HEK293T (cell line): ENCODE results near the gene TRPC4.

ENCODE experiments used
- CTCF ChIA-PET: fragments of 350-600 bp; formaldehyde crosslinking; extraction: SDS; loops from one replicate; lab custom pipeline; 2021; ENCODE audit warnings: antibody characterized with exemption, inconsistent platforms; lab: Yijun Ruan, JAX
- POLR2A ChIA-PET: fragments of 350-600 bp; formaldehyde crosslinking; extraction: SDS; loops from one replicate; lab custom pipeline; 2020; ENCODE audit warnings: antibody characterized with exemption, inconsistent platforms; lab: Yijun Ruan, JAX
- DNase-seq: peaks from one replicate; pipeline ENCODE4 v3.0.0; 2012; ENCODE audit warnings: mixed read lengths; ENCODE audit errors: extremely low spot score
- ARNT ChIP-seq: fragments of 450-650 bp; IDR thresholded peaks from 2 replicates; pipeline ENCODE4 v1.6.1; 2017; ENCODE audit warnings: mild to moderate bottlenecking
- BHLHE40 ChIP-seq: fragments of 450-650 bp; IDR thresholded peaks from 2 replicates; pipeline ENCODE4 v1.6.1; 2016; ENCODE audit warnings: mild to moderate bottlenecking, moderate library complexity, borderline replicate concordance
- CTBP1 ChIP-seq: fragments of 450-650 bp; IDR thresholded peaks from 2 replicates; pipeline ENCODE4 v1.6.1; 2016; ENCODE audit warnings: borderline replicate concordance
- FOXA1 ChIP-seq: fragments of 450-650 bp; IDR thresholded peaks from 2 replicates; pipeline ENCODE4 v1.6.1; 2016; ENCODE audit warnings: mild to moderate bottlenecking
- FOXK2 ChIP-seq: fragments of 450-650 bp; IDR thresholded peaks from 2 replicates; pipeline ENCODE4 v1.6.1; 2016; ENCODE audit warnings: mild to moderate bottlenecking
- FOXM1 ChIP-seq: fragments of 450-650 bp; IDR thresholded peaks from 2 replicates; pipeline ENCODE4 v1.6.1; 2017; ENCODE audit warnings: mild to moderate bottlenecking, borderline replicate concordance
- HDGF ChIP-seq: fragments of 450-650 bp; IDR thresholded peaks from 2 replicates; pipeline ENCODE4 v1.6.1; 2017; ENCODE audit warnings: antibody characterized with exemption, borderline replicate concordance
- L3MBTL2 ChIP-seq: fragments of 450-650 bp; conservative IDR thresholded peaks from 2 replicates; pipeline ENCODE4 v1.6.1; 2016; ENCODE audit warnings: mild to moderate bottlenecking
- LEF1 ChIP-seq: fragments of 450-650 bp; IDR thresholded peaks from 2 replicates; pipeline ENCODE4 v1.6.1; 2017; ENCODE audit warnings: mild to moderate bottlenecking, borderline replicate concordance
- NFRKB ChIP-seq: fragments of 450-650 bp; IDR thresholded peaks from 2 replicates; pipeline ENCODE4 v1.6.1; 2016; ENCODE audit warnings: mild to moderate bottlenecking, moderate library complexity
- SP1 ChIP-seq: fragments of 450-650 bp; IDR thresholded peaks from 2 replicates; pipeline ENCODE4 v1.6.1; 2017
- SUZ12 ChIP-seq: fragments of 450-650 bp; IDR thresholded peaks from 2 replicates; pipeline ENCODE4 v1.6.1; 2016; ENCODE audit warnings: mild to moderate bottlenecking
- TARDBP ChIP-seq: fragments of 450-650 bp; IDR thresholded peaks from 2 replicates; pipeline ENCODE4 v1.6.1; 2016
- ZNF384 ChIP-seq: fragments of 450-650 bp; IDR thresholded peaks from 2 replicates; pipeline ENCODE4 v1.6.1; 2016
- TF ChIP-seq, protein P1 (sequence below): fragments of 450-650 bp; IDR thresholded peaks from 2 replicates; pipeline ENCODE4 v1.6.1; 2016

The TRPC4 gene

DNA sequence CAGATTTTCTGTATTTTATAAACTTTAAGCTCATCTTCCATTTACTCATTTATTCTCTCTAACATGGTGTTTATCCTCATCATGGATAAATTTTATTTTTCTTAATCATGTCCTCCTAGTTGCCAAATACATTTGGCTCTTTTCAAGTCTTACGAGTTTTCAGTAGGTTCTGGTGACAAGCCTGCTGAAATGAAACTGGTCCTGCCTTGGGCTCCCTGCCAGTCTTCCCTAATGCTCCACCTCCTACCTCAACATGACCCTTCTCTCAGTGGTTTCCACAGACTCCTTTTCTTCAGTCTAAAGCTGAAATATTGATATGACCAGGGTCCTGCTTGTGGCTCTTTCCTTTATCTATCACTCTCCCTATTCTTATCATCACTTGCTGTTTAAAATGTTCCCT lies 81.2 kb downstream of the TRPC4 start:
- ChIA-PET POLR2A (no interaction called here), CTCF (no interaction called here)
- TF ChIP-seq FOXA1 (no peak), TARDBP (no peak), CTBP1 (no peak), FOXM1 (no peak), SUZ12 (no peak), SP1 (no peak), NFRKB (no peak), HDGF (no peak), BHLHE40 (no peak), ZNF384 (no peak), ARNT (no peak), FOXK2 (no peak)
- TF ChIP-seq, protein P1, sequence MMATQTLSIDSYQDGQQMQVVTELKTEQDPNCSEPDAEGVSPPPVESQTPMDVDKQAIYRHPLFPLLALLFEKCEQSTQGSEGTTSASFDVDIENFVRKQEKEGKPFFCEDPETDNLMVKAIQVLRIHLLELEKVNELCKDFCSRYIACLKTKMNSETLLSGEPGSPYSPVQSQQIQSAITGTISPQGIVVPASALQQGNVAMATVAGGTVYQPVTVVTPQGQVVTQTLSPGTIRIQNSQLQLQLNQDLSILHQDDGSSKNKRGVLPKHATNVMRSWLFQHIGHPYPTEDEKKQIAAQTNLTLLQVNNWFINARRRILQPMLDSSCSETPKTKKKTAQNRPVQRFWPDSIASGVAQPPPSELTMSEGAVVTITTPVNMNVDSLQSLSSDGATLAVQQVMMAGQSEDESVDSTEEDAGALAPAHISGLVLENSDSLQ, result no peak

DNA sequence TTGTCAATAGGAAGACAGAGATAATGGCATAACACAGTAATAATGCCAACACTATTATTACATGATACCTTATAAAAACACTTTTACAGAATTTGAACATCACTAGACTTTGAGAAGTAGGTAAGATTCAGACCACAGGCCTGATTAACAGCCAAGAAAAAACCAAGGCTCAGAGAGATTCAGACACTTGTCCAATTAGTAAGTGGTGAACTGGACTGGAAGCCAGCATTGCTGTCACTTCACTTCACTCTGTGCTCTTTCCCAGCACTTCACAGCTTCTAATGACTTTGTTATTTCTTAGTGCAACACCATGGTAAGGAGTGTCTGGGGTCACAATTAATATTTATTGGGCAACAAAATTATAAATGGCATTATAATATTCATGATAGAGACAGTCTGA lies 91.9 kb downstream of the TRPC4 start:
- DNase-seq, result no peak
- POLR2A ChIA-PET, result no interaction called here
- CTCF ChIA-PET, result no interaction called here
- TF ChIP-seq TARDBP (no peak), SP1 (no peak), BHLHE40 (no peak), HDGF (no peak)

More for the DNA sequence above, 81.2 kb downstream of the TRPC4 start:
- DNase-seq, result no peak

DNA sequence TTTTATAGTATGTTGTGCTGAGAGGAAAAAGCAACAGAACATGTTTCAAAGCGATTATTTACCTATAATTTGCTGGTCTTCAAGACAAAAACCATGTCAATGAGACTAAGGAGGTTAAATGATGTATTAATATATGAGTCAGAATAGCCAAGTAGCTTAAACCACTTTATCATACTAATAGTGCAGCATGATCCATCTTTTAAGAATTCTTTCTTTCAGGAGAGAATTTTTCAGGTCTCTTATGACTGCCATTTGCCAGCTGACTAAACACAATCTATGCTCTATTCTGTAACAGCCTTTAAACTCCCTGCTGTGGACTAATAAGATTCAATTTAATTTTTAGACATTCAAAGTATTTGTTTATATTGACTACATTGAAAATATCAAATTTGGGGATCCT lies 93.7 kb downstream of the TRPC4 start:
- ChIA-PET POLR2A (no interaction called here), CTCF (no interaction called here)
- TF ChIP-seq FOXM1 (no peak), HDGF (no peak), BHLHE40 (no peak), ARNT (no peak), LEF1 (no peak), TARDBP (no peak), SP1 (no peak)
- no peak for DNase-seq

DNA sequence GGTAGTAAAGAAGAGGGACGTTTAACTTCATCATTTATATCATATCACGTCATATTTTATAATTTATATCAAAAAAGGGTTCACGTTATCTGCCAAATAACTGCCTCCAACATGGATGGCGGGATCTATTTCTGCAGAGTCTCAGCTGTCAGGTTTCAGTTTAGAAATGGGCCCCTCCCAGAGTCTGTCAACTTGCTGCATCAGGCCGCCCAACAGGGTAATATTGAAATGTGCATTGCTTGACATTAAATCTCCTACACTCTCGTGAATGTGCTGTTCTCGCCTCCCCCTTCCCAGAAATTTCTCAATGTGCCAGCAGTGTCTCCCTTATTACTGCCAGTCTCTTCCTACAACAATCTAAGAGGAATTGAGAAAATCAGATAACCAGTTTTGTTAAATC lies 96.9 kb downstream of the TRPC4 start:
- no peak for DNase-seq
- ChIA-PET POLR2A (no interaction called here), CTCF (no interaction called here)
- TF ChIP-seq, protein P1, result no peak
- TF ChIP-seq CTBP1 (no peak), L3MBTL2 (no peak), BHLHE40 (no peak), SP1 (no peak), ARNT (no peak), FOXK2 (no peak), LEF1 (no peak), NFRKB (no peak), FOXM1 (no peak)

- CTCF ChIA-PET, result no interaction called here
- no peak for DNase-seq
- TF ChIP-seq ZNF384 (no peak), CTBP1 (no peak), HDGF (no peak), SP1 (no peak), BHLHE40 (no peak), FOXM1 (no peak), NFRKB (no peak)
- TF ChIP-seq, protein P1, result no peak
- POLR2A ChIA-PET, result no interaction called here
These were observed 100.0 kb downstream of the TRPC4 start for GRCh38 chr13:37769545-37769944.

DNA sequence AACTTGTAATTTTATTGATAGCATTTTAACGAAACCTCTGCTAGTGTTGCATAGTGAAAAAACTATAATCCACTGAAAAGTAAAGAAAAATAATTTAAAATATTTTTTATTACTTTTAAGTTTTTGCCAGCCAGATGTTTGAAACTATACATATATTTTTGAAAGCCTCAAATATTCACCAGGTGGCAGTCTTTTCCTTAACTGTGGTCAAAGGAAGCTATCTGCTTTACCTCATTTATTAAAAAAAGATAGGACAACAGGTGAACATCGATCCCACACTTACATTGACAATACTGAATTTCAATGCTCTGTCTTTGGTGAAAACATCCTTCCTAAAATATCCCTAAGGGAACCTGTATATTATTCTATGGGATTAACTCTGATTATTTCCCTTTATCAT lies 100.5 kb downstream of the TRPC4 start:
- no peak for DNase-seq
- TF ChIP-seq ZNF384, result no peak
- TF ChIP-seq SUZ12, result no peak
- no peak for TF ChIP-seq LEF1
- no peak for TF ChIP-seq HDGF
- POLR2A ChIA-PET, result no interaction called here
- CTCF ChIA-PET, result no interaction called here

GRCh38 chr13:37766502-37766901 lies 103.1 kb downstream of the TRPC4 start:
- CTCF ChIA-PET, result no interaction called here
- DNase-seq, result no peak
- POLR2A ChIA-PET, result no interaction called here
- TF ChIP-seq SUZ12, result no peak
- TF ChIP-seq, protein P1, result no peak
